Thyroid gland (tissue), 4 donors: ENCODE measurements around the gene PNPLA2. TPM values are rescaled to one million over a fixed set of nuclear protein-coding genes. Genes with fewer than 3 reads are reported as not detected.
A peak's percentile ranks its signal among the peaks of the same experiment; 100 is the strongest.

Source experiments
- DNase-seq, 2 donors: peaks; one replicate each; pipeline ENCODE4 v3.0.0-alpha.2; 2019
- H3K27ac ChIP-seq, 3 donors: fragments of 200-600 bp; sonication (generic); 1 replicate in 2 of 3; 2 replicates in 1 of 3; pipeline ENCODE4 v1.5.1; 2016 to 2019; ENCODE audit warnings: mild to moderate bottlenecking in 1 of 3, moderate library complexity in 1 of 3
- H3K27me3 ChIP-seq: fragments of 200-600 bp; sonication (generic); one replicate; pipeline ENCODE4 v1.5.1; 2019
- H3K36me3 ChIP-seq, 2 donors: fragments of 200-600 bp; sonication (generic); one replicate each; pipeline ENCODE4 v1.5.1; 2016 to 2019
- H3K4me1 ChIP-seq, 2 donors: fragments of 200-600 bp; sonication (generic); one replicate each; pipeline ENCODE4 v1.5.1; 2017 to 2019
- H3K4me3 ChIP-seq, 3 donors: fragments of 200-600 bp; sonication (generic); replicated peaks in 1 of 3; 1 replicate in 2 of 3; 2 replicates in 1 of 3; pipeline ENCODE4 v1.5.1; 2016; ENCODE audit warnings: mild to moderate bottlenecking in 1 of 3
- H3K9me3 ChIP-seq: fragments of 200-600 bp; sonication (generic); one replicate; pipeline ENCODE4 v1.5.1; 2017
- CTCF ChIP-seq, 6 experiments: fragments of 200-600 bp in 3 of 6; fragments of 450-650 bp in 3 of 6; sonication (generic) in 3 of 6; IDR thresholded peaks; one replicate each; pipeline ENCODE4 v1.5.1; 2016 to 2019; ENCODE audit warnings: antibody characterized with exemption in 6 of 6, mild to moderate bottlenecking in 2 of 6, inconsistent platforms in 1 of 6, moderate library complexity in 1 of 6
- POLR2A ChIP-seq, 2 donors: fragments of 450-650 bp; IDR thresholded peaks; one replicate each; pipeline ENCODE4 v1.6.1; 2017; ENCODE audit warnings: antibody characterized with exemption in 2 of 2, mild to moderate bottlenecking in 2 of 2, moderate library complexity in 1 of 2
- WGBS, 2 donors: methylation state at CpG; one replicate each; pipeline ENCODE4 v1.1.5; 2017; 5-methylcytosine and 5-hydroxymethylcytosine counted together
- intact Hi-C: fragments of 100-400 bp; cut with DNase I; formaldehyde crosslinking; loops from one replicate; pipeline ENCODE4 v1.15.1; 2023
- total RNA-seq, 4 donors: library from RNA; depleted of rRNA; stranded (reverse); fragments of >200 nt; gene quantifications; one replicate each; pipeline ENCODE4 v1.2.3, GENCODE V29; 2016

PNPLA2 gene
- total RNA-seq, 4 donors from 2014 or later, result 35.8 to 95.0 (median 57.6) TPM

- H3K36me3 ChIP-seq, result peaks cover 0 to 1% of the 10 kb centered on the region in 2 donors
- TF ChIP-seq CTCF (IDR thresholded peaks at IDR 0.05) (no peak), POLR2A (IDR thresholded peaks at IDR 0.05) (no peak)
- DNase-seq, result peak in 1 of 2 donors; percentile 41
- no peaks in the 10 kb centered on the region for H3K9me3 ChIP-seq
- no peaks in the 10 kb centered on the region for H3K27me3 ChIP-seq
- H3K27ac ChIP-seq, result peak overlapping the region in 2 of 3 donors; percentile 38 to 58
- H3K4me1 ChIP-seq, result peaks cover 6 to 12% of the 10 kb centered on the region in 2 donors
- intact Hi-C loops, result no loop called here
- WGBS, 2 donors, result 0 to 7% methylated on average over 1 to 4 of the region's 65 CpGs
- H3K4me3 ChIP-seq, result peak overlapping the region; percentile 73 to 93 (median 79)
These were observed 42.0 kb upstream of the PNPLA2 start for GRCh38 chr11:776561-777287.

- H3K36me3 ChIP-seq, result no peaks in the 10 kb centered on the region
- peaks cover 6 to 12% of the 10 kb centered on the region in 2 donors for H3K4me1 ChIP-seq
- no peak for TF ChIP-seq CTCF (IDR thresholded peaks at IDR 0.05)
- TF ChIP-seq POLR2A (IDR thresholded peaks at IDR 0.05), result peak; percentile 60 to 89
- peak within 1 kb of the TSS; percentile 73 to 93 (median 79) for H3K4me3 ChIP-seq
- H3K27ac ChIP-seq, result peak within 1 kb of the TSS in 2 of 3 donors; percentile 58 to 66
- intact Hi-C loops, result no loop called here
- WGBS, 2 donors, result 3 to 4% methylated on average over 17 to 30 of the region's 110 CpGs
- no peaks in the 10 kb centered on the region for H3K9me3 ChIP-seq
- H3K27me3 ChIP-seq, result no peaks in the 10 kb centered on the region
- peak; percentile 90 to 93 for DNase-seq
These were observed 41.1 kb upstream of the PNPLA2 start, which contains the start of gene GATD1 for GRCh38 chr11:777288-778255. Gene GATD1, minus strand, starts transcription at chr11:777487. Its CDS starts 25 bp downstream, at chr11:777462.

GRCh38 chr11:778976-779954 is 39.4 kb upstream of the PNPLA2 start:
- no peaks in the 10 kb centered on the region for H3K9me3 ChIP-seq
- H3K27ac ChIP-seq, result no peak overlapping the region
- DNase-seq, result no peak
- H3K4me3 ChIP-seq, result no peak overlapping the region
- peaks cover 6 to 24% of the 10 kb centered on the region in 2 donors for H3K4me1 ChIP-seq
- TF ChIP-seq POLR2A (IDR thresholded peaks at IDR 0.05) (no peak), CTCF (IDR thresholded peaks at IDR 0.05) (no peak)
- H3K36me3 ChIP-seq, result no peaks in the 10 kb centered on the region
- H3K27me3 ChIP-seq, result no peaks in the 10 kb centered on the region
- WGBS, 2 donors, result 94 to 97% methylated on average over 15 to 21 of the region's 23 CpGs
- intact Hi-C loops, result no loop called here

GRCh38 chr11:779955-780532 is 38.7 kb upstream of the PNPLA2 start:
- intact Hi-C loops, result no loop called here

More at GRCh38 chr11:779955-780532, 38.7 kb upstream of the PNPLA2 start:
- no peaks in the 10 kb centered on the region for H3K36me3 ChIP-seq
- no peak overlapping the region for H3K4me3 ChIP-seq
- peaks cover 6 to 24% of the 10 kb centered on the region in 2 donors for H3K4me1 ChIP-seq
- TF ChIP-seq CTCF (IDR thresholded peaks at IDR 0.05) (no peak), POLR2A (IDR thresholded peaks at IDR 0.05) (no peak)
- 91 to 98% methylated on average over 11 to 15 of the region's 16 CpGs for WGBS, 2 donors
- no peak for DNase-seq
- no peak overlapping the region for H3K27ac ChIP-seq
- H3K9me3 ChIP-seq, result no peaks in the 10 kb centered on the region
- no peaks in the 10 kb centered on the region for H3K27me3 ChIP-seq
